NCI-H526 (cell line): ENCODE results near the gene CCDC187.

Experiments used
- DNase-seq, 2 experiments: peaks; one replicate each; lab custom pipeline; 2025; lab: John Stamatoyannopoulos, UW

The CCDC187 gene

GRCh38 chr9:136297016-136297691 is 6.7 kb downstream of the CCDC187 start:
- DNase-seq = no peak

- DNase-seq = no peak
Observed at GRCh38 chr9:136296434-136297015, 7.4 kb downstream of the CCDC187 start.

GRCh38 chr9:136295542-136296433 is 8.1 kb downstream of the CCDC187 start:
- no peak for DNase-seq

GRCh38 chr9:136295055-136295454 is 8.8 kb downstream of the CCDC187 start:
- DNase-seq = no peak

GRCh38 chr9:136294437-136294836 is 9.5 kb downstream of the CCDC187 start:
- no peak for DNase-seq

GRCh38 chr9:136293476-136294077 is 10.3 kb downstream of the CCDC187 start:
- no peak for DNase-seq

GRCh38 chr9:136292591-136293448 is 11.1 kb downstream of the CCDC187 start:
- DNase-seq = peak in 1 of 2 experiments; percentile 32

GRCh38 chr9:136292026-136292538 is 11.8 kb downstream of the CCDC187 start:
- no peak for DNase-seq

GRCh38 chr9:136291306-136292025 is 12.4 kb downstream of the CCDC187 start:
- no peak for DNase-seq

GRCh38 chr9:136290508-136291000 is 13.3 kb downstream of the CCDC187 start:
- DNase-seq = no peak

GRCh38 chr9:136289651-136290507 is 14.0 kb downstream of the CCDC187 start:
- DNase-seq = no peak

GRCh38 chr9:136287960-136288753 is 15.7 kb downstream of the CCDC187 start:
- DNase-seq = no peak

GRCh38 chr9:136286987-136287379 is 16.9 kb downstream of the CCDC187 start:
- no peak for DNase-seq

GRCh38 chr9:136286359-136286986 is 17.4 kb downstream of the CCDC187 start:
- no peak for DNase-seq

GRCh38 chr9:136285501-136286358 is 18.2 kb downstream of the CCDC187 start:
- no peak for DNase-seq

GRCh38 chr9:136284951-136285350 is 18.9 kb downstream of the CCDC187 start:
- no peak for DNase-seq

GRCh38 chr9:136284311-136284710 is 19.6 kb downstream of the CCDC187 start:
- no peak for DNase-seq
